T-helper 2 cell treated with Interferon-gamma antibody and Interleukin-4, amounts not matched to agents 5 μg/mL and 100 μg/mL, for 36 hours (primary cell): ENCODE measurements around the gene ERG.

Source experiments
- DNase-seq: peaks from one replicate; pipeline ENCODE4 v3.0.0; 2021; ENCODE audit warnings: low spot score
- H3K27ac Mint-ChIP-seq: one replicate; pipeline ENCODE4 v1.8.0; 2021; ENCODE audit warnings: mild to moderate bottlenecking, mixed read lengths
- H3K27me3 Mint-ChIP-seq: one replicate; pipeline ENCODE4 v1.8.0; 2021; ENCODE audit warnings: low read depth, mixed read lengths
- H3K36me3 Mint-ChIP-seq: one replicate; pipeline ENCODE4 v1.8.0; 2021; ENCODE audit warnings: low read depth, mixed read lengths
- H3K4me1 Mint-ChIP-seq: one replicate; pipeline ENCODE4 v1.8.0; 2021; ENCODE audit warnings: low read depth, mixed read lengths
- H3K4me3 Mint-ChIP-seq: one replicate; pipeline ENCODE4 v1.8.0; 2022; ENCODE audit warnings: mild to moderate bottlenecking, moderate library complexity, mixed read lengths
- H3K9me3 Mint-ChIP-seq: one replicate; pipeline ENCODE4 v1.8.0; 2021; ENCODE audit warnings: mixed read lengths

The ERG gene

GRCh38 chr21:38355992-38356781, 142.1 kb downstream of the ERG start:
- H3K4me3 Mint-ChIP-seq = no peak overlapping the region
- DNase-seq = peak; percentile 53
- H3K27me3 Mint-ChIP-seq = peaks cover 2% of the 10 kb centered on the region
- H3K36me3 Mint-ChIP-seq = no peaks in the 10 kb centered on the region
- no peaks in the 10 kb centered on the region for H3K9me3 Mint-ChIP-seq
- H3K27ac Mint-ChIP-seq = no peak overlapping the region
- peaks cover 4% of the 10 kb centered on the region for H3K4me1 Mint-ChIP-seq

- Mint-ChIP-seq H3K36me3 (no peaks in the 10 kb centered on the region), H3K4me1 (peaks cover 4% of the 10 kb centered on the region)
- DNase-seq = no peak
Observed at GRCh38 chr21:38355353-38355752, 142.9 kb downstream of the ERG start.

GRCh38 chr21:38354746-38355145, 143.5 kb downstream of the ERG start:
- no peak overlapping the region for H3K27ac Mint-ChIP-seq
- H3K36me3 Mint-ChIP-seq = no peaks in the 10 kb centered on the region
- H3K4me3 Mint-ChIP-seq = no peak overlapping the region
- H3K27me3 Mint-ChIP-seq = peaks cover 2% of the 10 kb centered on the region
- DNase-seq = no peak
- H3K9me3 Mint-ChIP-seq = no peaks in the 10 kb centered on the region
- peaks cover 7% of the 10 kb centered on the region for H3K4me1 Mint-ChIP-seq

More at GRCh38 chr21:38355353-38355752, 142.9 kb downstream of the ERG start:
- Mint-ChIP-seq H3K4me3 (no peak overlapping the region), H3K27ac (no peak overlapping the region), H3K9me3 (no peaks in the 10 kb centered on the region), H3K27me3 (peaks cover 2% of the 10 kb centered on the region)

GRCh38 chr21:38354231-38354630, 144.0 kb downstream of the ERG start:
- Mint-ChIP-seq H3K36me3 (no peaks in the 10 kb centered on the region), H3K4me1 (peaks cover 7% of the 10 kb centered on the region), H3K4me3 (no peak overlapping the region), H3K9me3 (no peaks in the 10 kb centered on the region), H3K27ac (no peak overlapping the region), H3K27me3 (peaks cover 2% of the 10 kb centered on the region)
- no peak for DNase-seq

- Mint-ChIP-seq H3K27ac (no peak overlapping the region), H3K4me3 (no peak overlapping the region), H3K36me3 (no peaks in the 10 kb centered on the region), H3K9me3 (no peaks in the 10 kb centered on the region), H3K4me1 (peaks cover 9% of the 10 kb centered on the region), H3K27me3 (peaks cover 2% of the 10 kb centered on the region)
- peak; percentile 17 for DNase-seq
Observed at GRCh38 chr21:38352536-38353219, 145.6 kb downstream of the ERG start.

- H3K9me3 Mint-ChIP-seq = no peaks in the 10 kb centered on the region
- H3K4me1 Mint-ChIP-seq = peaks cover 9% of the 10 kb centered on the region
- H3K4me3 Mint-ChIP-seq = no peak overlapping the region
- no peak overlapping the region for H3K27ac Mint-ChIP-seq
- DNase-seq = no peak
- H3K27me3 Mint-ChIP-seq = peaks cover 2% of the 10 kb centered on the region
- no peaks in the 10 kb centered on the region for H3K36me3 Mint-ChIP-seq
Observed at GRCh38 chr21:38351961-38352521, 146.2 kb downstream of the ERG start.

- Mint-ChIP-seq H3K36me3 (no peaks in the 10 kb centered on the region), H3K4me1 (peaks cover 7% of the 10 kb centered on the region), H3K27me3 (peaks cover 2% of the 10 kb centered on the region), H3K27ac (peak overlapping the region; percentile 41), H3K4me3 (no peak overlapping the region), H3K9me3 (no peaks in the 10 kb centered on the region)
- DNase-seq = no peak
Observed at GRCh38 chr21:38351176-38351959, 146.9 kb downstream of the ERG start.

- no peaks in the 10 kb centered on the region for H3K36me3 Mint-ChIP-seq
- DNase-seq = no peak
- H3K9me3 Mint-ChIP-seq = no peaks in the 10 kb centered on the region
- peaks cover 2% of the 10 kb centered on the region for H3K27me3 Mint-ChIP-seq
- H3K4me1 Mint-ChIP-seq = peaks cover 5% of the 10 kb centered on the region
- no peak overlapping the region for H3K27ac Mint-ChIP-seq
- H3K4me3 Mint-ChIP-seq = no peak overlapping the region
Observed at GRCh38 chr21:38350684-38351083, 147.6 kb downstream of the ERG start.

GRCh38 chr21:38349977-38350376, 148.3 kb downstream of the ERG start:
- Mint-ChIP-seq H3K27ac (no peak overlapping the region), H3K4me1 (peaks cover 5% of the 10 kb centered on the region), H3K36me3 (no peaks in the 10 kb centered on the region), H3K9me3 (no peaks in the 10 kb centered on the region), H3K4me3 (no peak overlapping the region), H3K27me3 (peaks cover 2% of the 10 kb centered on the region)
- DNase-seq = no peak

- peak; percentile 21 for DNase-seq
- no peaks in the 10 kb centered on the region for H3K36me3 Mint-ChIP-seq
- no peak overlapping the region for H3K4me3 Mint-ChIP-seq
- H3K27ac Mint-ChIP-seq = no peak overlapping the region
- H3K27me3 Mint-ChIP-seq = no peaks in the 10 kb centered on the region
- no peaks in the 10 kb centered on the region for H3K9me3 Mint-ChIP-seq
- H3K4me1 Mint-ChIP-seq = peaks cover 5% of the 10 kb centered on the region
Observed at GRCh38 chr21:38349111-38349746, 149.0 kb downstream of the ERG start.

GRCh38 chr21:38346286-38346685, 152.0 kb downstream of the ERG start:
- DNase-seq = no peak
- Mint-ChIP-seq H3K27ac (no peak overlapping the region), H3K36me3 (no peaks in the 10 kb centered on the region), H3K4me1 (peaks cover 5% of the 10 kb centered on the region), H3K27me3 (no peaks in the 10 kb centered on the region), H3K4me3 (no peak overlapping the region), H3K9me3 (no peaks in the 10 kb centered on the region)

GRCh38 chr21:38343691-38344090, 154.6 kb downstream of the ERG start:
- Mint-ChIP-seq H3K36me3 (no peaks in the 10 kb centered on the region), H3K27me3 (no peaks in the 10 kb centered on the region)
- DNase-seq = no peak

GRCh38 chr21:38342739-38343138, 155.5 kb downstream of the ERG start:
- no peaks in the 10 kb centered on the region for H3K4me1 Mint-ChIP-seq
- H3K27me3 Mint-ChIP-seq = no peaks in the 10 kb centered on the region
- DNase-seq = no peak

More at GRCh38 chr21:38343691-38344090, 154.6 kb downstream of the ERG start:
- Mint-ChIP-seq H3K4me1 (no peaks in the 10 kb centered on the region), H3K27ac (no peak overlapping the region), H3K4me3 (no peak overlapping the region), H3K9me3 (no peaks in the 10 kb centered on the region)

More at GRCh38 chr21:38342739-38343138, 155.5 kb downstream of the ERG start:
- Mint-ChIP-seq H3K4me3 (no peak overlapping the region), H3K27ac (no peak overlapping the region), H3K9me3 (no peaks in the 10 kb centered on the region), H3K36me3 (no peaks in the 10 kb centered on the region)
